Measurements from ENCODE around the gene SLC2A13.

DNA sequence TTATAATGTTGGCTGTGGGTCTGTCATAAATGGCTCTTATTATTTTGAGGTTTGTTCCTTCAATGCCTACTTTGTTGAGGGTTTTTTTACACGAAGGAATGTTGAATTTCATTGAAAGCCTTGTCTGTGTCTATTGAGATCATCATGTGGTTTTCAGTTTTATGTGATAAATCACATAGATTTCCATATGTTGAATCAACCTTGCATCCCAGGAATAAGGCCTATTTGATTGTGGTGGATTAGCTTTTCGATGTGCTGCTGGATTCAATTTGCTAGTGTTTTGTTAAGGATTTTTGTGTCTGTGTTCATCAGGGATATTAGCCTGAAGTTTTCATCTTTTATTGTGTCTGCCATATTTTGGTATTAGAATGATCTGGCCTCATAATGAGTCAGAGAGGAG lies 27.6 kb downstream of the SLC2A13 start:
- TF ChIP-seq POLR2A (IDR thresholded peaks at IDR 0.05; ENCODE audit: low read depth, low read length) = no peak
- TF ChIP-seq POLR2AphosphoS5 (IDR thresholded peaks at IDR 0.05; ENCODE audit: low read depth, low read length) = no peak
- TF ChIP-seq TAF1 (IDR thresholded peaks at IDR 0.05; ENCODE audit: borderline replicate concordance, low read depth, low read length) = no peak
